Lower lobe of right lung (tissue), 2 donors: ENCODE measurements around the gene SLC35A2. TPM values are rescaled to one million over a fixed set of nuclear protein-coding genes. Genes with fewer than 3 reads are reported as not detected.

ENCODE experiments used
- ATAC-seq, 2 donors: fragments of 200-7000 bp; cut with Tn5 transposase; one replicate each; pipeline ENCODE4 v1.9.1; 2020 to 2022; ENCODE audit warnings: mild to moderate bottlenecking in 2 of 2, moderate library complexity in 2 of 2
- DNase-seq: peaks from one replicate; pipeline ENCODE4 v3.0.0-alpha.2; 2020
- H3K27ac ChIP-seq: fragments of 200-600 bp; one replicate; pipeline ENCODE4 v1.8.0; 2022
- H3K27me3 ChIP-seq: fragments of 200-600 bp; one replicate; pipeline ENCODE4 v1.8.0; 2022; ENCODE audit warnings: low read depth
- H3K36me3 ChIP-seq: fragments of 200-600 bp; one replicate; pipeline ENCODE4 v1.8.0; 2022; ENCODE audit warnings: mild to moderate bottlenecking
- H3K4me1 ChIP-seq: fragments of 200-600 bp; one replicate; pipeline ENCODE4 v1.8.0; 2022
- H3K4me3 ChIP-seq: fragments of 200-600 bp; one replicate; pipeline ENCODE4 v1.8.0; 2022; ENCODE audit warnings: mild to moderate bottlenecking
- H3K9me3 ChIP-seq: fragments of 200-600 bp; one replicate; pipeline ENCODE4 v1.8.0; 2022
- CTCF ChIP-seq: fragments of 200-600 bp; IDR thresholded peaks from one replicate; pipeline ENCODE4 v1.8.0; 2022; ENCODE audit warnings: antibody characterized with exemption, mild to moderate bottlenecking
- intact Hi-C: fragments of 100-400 bp; cut with DNase I; formaldehyde crosslinking; loops from one replicate; pipeline ENCODE4 v1.11.0; 2022
- long read RNA-seq: library from polyadenylated mRNA; unstranded; transcript quantifications from one replicate; pipeline ENCODE4 v2.0.0, GENCODE V29; 2021
- total RNA-seq: library from RNA; stranded (reverse); fragmentation: NEBNext Ultra II Directional; extraction: Animal tissue kit (Norgen Biotek cat#: 25700); gene quantifications from one replicate; pipeline ENCODE4 v1.2.1, GENCODE V29; 2021
- donor health status: DM: no; HTN: yes; CAD: no; lungs with severe emphysema.

The SLC35A2 gene
- total RNA-seq, result 21.3 TPM
- long read RNA-seq, transcript SLC35A2-204 (4 exons, 3,047 nt), result major isoform, 15 of 28 reads
- long read RNA-seq, partial matches to known transcripts, result 3 of 28 reads
- long read RNA-seq, other reads (novel, unspliced or antisense), result 5 of 28 reads

- peak; percentile 92 to 94 for ATAC-seq
- Histone ChIP-seq H3K27me3 (no peaks in the 10 kb centered on the region), H3K36me3 (peaks cover 24% of the 10 kb centered on the region), H3K4me3 (peak within 1 kb of the TSS; percentile 70), H3K4me1 (peaks cover 4% of the 10 kb centered on the region), H3K9me3 (no peaks in the 10 kb centered on the region), H3K27ac (peak within 1 kb of the TSS; percentile 81)
- intact Hi-C loops, result no loop called here
- TF ChIP-seq CTCF, result no peak
- peak; percentile 89 for DNase-seq
Measured at GRCh38 chrX:48911412-48912182, at the start of gene SLC35A2. Gene SLC35A2 (minus strand): TSS chrX:48911646. CDS start chrX:48911636, 10 bp downstream.

- peaks cover 14% of the 10 kb centered on the region for H3K4me1 ChIP-seq
- H3K27me3 ChIP-seq, result no peaks in the 10 kb centered on the region
- no peaks in the 10 kb centered on the region for H3K9me3 ChIP-seq
- DNase-seq (no peak), ATAC-seq (no peak)
- H3K4me3 ChIP-seq, result no peak overlapping the region
- H3K36me3 ChIP-seq, result peaks cover 5% of the 10 kb centered on the region
- no peak for TF ChIP-seq CTCF
- intact Hi-C loops, result no loop called here
- H3K27ac ChIP-seq, result no peak overlapping the region
Measured at GRCh38 chrX:48960291-48960690, 48.8 kb upstream of the SLC35A2 start.

- H3K4me3 ChIP-seq, result peak overlapping the region; percentile 67
- no peaks in the 10 kb centered on the region for H3K9me3 ChIP-seq
- ATAC-seq, result peak in 1 of 2 donors; percentile 4
- H3K27ac ChIP-seq, result peak overlapping the region; percentile 96
- peaks cover 21% of the 10 kb centered on the region for H3K36me3 ChIP-seq
- intact Hi-C loops, result no loop called here
- no peak for DNase-seq
- H3K27me3 ChIP-seq, result no peaks in the 10 kb centered on the region
- TF ChIP-seq CTCF, result no peak
- H3K4me1 ChIP-seq, result peaks cover 18% of the 10 kb centered on the region
Measured at GRCh38 chrX:48958635-48959094, 47.2 kb upstream of the SLC35A2 start.

DNA sequence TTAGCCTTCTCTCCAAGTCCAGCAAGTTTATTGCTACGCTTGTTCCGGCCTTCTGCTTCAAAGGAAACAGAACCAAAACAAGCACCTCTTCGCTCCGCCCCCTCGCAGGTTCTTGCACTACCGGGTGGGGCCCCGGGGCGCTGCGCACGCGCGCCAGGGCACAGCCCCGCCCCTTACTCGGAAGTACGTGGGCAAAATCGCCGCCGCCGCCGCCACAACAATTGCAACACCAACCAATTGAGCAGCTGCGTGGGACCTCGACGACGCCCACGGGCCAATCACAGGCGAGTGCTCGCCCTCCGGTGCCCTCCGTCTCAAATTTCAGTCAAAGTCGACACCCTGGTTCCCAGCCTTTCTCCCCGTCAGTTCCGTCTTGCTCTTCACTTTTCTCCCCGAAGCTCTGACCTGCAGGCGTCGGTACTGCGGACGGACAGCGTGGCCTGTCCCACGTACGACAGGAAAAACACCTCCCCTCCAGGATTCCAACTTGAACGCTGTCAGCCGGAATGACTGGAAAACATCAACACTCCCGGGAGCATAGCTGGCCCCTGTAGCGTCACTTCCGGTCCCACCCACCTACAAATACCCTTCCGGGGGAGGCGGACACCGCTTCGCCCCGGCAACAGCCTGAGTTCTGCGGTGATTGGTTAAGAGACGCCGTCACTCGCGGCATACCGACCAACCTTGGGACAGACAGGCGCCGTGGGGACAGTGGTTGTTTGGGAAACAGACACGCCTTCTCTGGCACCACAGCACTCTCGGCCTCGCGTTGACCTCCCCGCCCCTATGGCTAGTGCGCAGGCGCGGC lies 46.6 kb upstream of the SLC35A2 start:
- intact Hi-C loops, result no loop called here
- Histone ChIP-seq H3K36me3 (peaks cover 21% of the 10 kb centered on the region), H3K27ac (peak overlapping the region; percentile 96), H3K9me3 (no peaks in the 10 kb centered on the region), H3K4me1 (peaks cover 23% of the 10 kb centered on the region), H3K27me3 (no peaks in the 10 kb centered on the region), H3K4me3 (peak overlapping the region; percentile 67)
- TF ChIP-seq CTCF, result no peak
- DNase-seq (peak; percentile 96), ATAC-seq (peak; percentile 95)

GRCh38 chrX:48957477-48957826 lies 46.0 kb upstream of the SLC35A2 start, which contains the start of gene OTUD5:
Gene OTUD5 (minus strand): TSS chrX:48957607. CDS start chrX:48957570, 37 bp downstream.
- no peaks in the 10 kb centered on the region for H3K27me3 ChIP-seq
- peak within 1 kb of the TSS; percentile 67 for H3K4me3 ChIP-seq
- intact Hi-C loops, result no loop called here
- H3K27ac ChIP-seq, result peak within 1 kb of the TSS; percentile 96
- H3K36me3 ChIP-seq, result peaks cover 21% of the 10 kb centered on the region
- DNase-seq (peak; percentile 80), ATAC-seq (peak; percentile 58 to 67)
- H3K9me3 ChIP-seq, result no peaks in the 10 kb centered on the region
- peaks cover 26% of the 10 kb centered on the region for H3K4me1 ChIP-seq
- TF ChIP-seq CTCF, result no peak
